HG02885 (cell line): Measurements from ENCODE around the gene NOS1.
"Not testable (repeated sequence)": the region's sequence is repeated elsewhere in the genome, so short reads cannot be mapped to it uniquely, and the experiment has no call there.

Experiments used
- ATAC-seq: cut with Tn5 transposase; IDR thresholded peaks from one replicate; pipeline ENCODE4 v1.9.1; 2021; ENCODE audit warnings: mild to moderate bottlenecking; ENCODE audit not compliant: unreplicated experiment, poor library complexity

The NOS1 gene

DNA sequence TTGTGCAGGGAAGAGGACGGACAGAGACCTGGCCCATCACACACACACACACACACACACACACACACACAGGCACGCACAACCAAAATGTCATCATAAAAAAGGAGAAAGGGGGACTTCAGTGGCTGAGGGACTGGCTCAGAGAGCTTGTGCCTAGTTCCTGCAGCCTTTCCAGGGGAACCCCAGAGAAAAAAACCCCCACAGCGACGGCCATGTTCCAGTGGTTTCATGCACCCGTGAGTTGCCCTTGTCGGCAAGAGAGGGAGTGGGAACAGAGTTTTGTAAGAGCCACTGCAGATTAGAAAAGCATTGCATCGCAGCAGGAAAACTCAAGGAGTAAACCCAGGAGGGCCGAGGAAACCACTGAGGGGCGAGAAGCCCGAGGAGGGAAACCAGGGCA, 146.6 kb downstream of the NOS1 start:
- no peak for ATAC-seq

DNA sequence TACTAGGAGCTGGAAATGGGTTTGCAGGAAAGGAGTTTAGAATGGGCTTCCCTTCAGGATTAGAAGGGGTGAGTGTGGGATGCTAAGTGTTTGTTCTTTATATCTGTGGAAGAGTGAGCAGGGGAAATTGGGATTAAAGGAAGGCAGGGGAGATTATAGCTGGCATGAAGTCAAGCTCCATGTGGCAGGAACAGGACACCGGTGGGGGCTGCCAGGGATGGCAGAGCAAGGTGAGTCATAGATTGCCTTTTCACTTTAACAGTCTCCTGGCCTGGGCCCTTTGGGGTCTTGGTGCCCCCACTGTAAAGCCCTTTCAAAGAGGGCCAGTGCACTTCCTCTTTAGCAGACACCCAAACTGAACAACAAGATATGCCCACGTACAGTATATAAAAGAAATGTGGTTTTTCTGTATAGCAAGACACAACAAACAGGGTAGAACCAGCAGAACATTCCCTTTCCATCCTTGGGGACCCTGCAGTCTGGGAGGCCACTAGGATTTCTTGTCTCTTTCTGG, 148.1 kb downstream of the NOS1 start:
- no peak for ATAC-seq

DNA sequence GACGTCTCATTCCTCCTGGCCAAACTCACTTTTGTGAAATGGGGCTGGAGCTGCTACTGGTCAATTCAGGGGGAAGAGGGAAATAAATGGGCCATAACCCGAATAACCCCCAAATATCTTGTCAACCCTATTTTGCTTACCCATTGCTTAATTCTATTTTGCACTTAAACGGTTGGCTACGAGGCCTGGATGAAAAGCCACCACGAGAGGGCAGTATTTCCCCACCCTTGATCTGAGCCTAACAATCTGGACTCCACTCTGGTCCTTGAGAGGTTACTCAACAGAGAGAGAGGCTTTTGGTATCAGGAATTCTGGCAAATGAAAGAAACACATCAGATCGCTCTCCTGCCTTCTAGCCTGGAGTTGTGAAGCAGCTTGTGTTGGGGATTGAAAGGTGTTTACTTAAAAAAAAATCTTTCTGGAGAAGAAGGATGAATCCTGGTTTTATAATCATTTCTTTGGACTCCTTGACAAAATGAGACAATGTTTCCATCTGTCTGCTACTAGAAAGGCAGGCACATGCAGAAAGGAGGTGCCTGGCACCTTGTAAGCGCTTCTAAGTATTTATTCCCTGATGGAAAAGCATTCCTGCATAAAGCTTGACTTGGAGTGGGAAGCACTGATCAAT, 148.7 kb downstream of the NOS1 start:
- ATAC-seq, result no peak

DNA sequence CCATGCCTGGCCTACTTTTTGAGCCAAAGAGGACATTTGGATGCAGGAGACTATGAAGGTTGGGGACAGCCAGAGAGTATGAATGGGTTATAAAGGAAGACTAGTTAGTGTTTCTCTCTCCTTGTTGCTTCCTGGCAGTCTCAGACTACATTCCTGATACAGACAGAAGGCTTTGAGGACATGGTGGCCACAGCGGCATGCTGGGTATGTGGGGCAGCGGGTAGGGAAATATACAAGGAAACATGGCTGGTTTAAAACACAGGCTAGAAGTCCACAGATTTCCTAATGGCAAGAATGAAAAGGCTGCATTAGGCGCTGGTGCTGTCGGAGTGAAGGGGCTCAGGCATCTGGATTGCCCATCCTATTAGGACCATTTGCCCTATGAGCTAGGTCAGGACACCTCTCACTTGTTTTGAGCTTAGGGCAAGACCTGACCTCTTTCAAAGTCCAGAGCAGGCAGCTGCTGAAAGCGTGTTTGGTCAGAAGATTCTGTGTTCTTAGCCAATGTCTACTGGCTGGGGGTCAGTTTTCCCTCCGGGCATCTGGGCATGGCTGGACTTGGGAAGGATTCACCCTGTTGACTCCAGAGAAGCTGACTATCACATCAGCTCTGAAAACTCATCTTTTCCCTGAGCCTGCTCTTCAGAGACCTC, 151.0 kb downstream of the NOS1 start:
- ATAC-seq, result no peak

DNA sequence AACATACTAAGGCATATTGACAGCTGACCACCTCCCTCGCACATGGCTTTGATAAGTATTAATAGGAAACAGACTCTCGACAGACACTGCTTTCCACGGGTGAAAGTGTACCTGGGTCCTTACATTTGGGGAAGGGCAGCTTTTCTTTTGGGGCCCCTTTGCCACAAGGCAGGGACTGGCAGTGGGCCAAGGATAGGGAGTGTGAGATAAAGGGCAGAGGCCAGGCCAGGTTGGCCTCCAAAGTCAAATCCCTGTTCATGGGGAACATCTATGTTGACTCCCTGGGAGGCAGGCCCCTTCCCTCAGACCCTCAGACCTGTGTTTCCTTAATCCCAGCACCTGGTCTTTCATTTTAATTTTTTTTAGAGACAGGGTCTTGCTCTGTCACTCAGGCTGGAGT, 151.8 kb downstream of the NOS1 start:
- ATAC-seq, result no peak

DNA sequence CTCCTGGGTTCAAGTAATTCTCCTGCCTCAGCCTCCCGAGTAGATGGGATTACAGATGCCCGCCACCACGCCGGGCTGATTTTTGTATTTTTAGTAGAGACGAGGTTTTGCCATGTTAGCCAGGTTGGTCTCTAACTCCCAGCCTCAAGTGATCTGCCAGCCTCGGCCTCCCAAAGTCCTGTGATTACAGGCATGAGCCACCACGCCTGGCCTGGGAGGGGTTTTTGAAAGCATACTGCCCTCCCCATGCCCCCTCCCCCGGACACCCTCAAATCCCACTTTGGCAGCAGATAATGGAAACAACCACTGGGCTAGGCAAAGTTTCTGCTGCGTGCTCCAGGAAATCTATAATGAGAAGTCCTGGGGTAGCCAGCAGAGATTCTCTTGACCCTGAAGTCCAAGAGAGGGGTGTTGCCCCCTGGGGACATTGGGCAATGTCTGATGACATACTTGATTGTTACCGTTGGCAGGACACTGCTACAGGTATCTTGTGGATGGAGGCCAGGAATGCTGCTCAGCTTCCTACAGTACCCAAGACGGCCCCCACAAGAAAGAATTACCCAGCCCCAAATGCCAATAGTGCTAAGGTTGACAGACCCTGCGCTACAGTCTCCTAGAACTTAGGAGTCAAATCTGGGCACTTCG, 152.5 kb downstream of the NOS1 start:
- no peak for ATAC-seq

DNA sequence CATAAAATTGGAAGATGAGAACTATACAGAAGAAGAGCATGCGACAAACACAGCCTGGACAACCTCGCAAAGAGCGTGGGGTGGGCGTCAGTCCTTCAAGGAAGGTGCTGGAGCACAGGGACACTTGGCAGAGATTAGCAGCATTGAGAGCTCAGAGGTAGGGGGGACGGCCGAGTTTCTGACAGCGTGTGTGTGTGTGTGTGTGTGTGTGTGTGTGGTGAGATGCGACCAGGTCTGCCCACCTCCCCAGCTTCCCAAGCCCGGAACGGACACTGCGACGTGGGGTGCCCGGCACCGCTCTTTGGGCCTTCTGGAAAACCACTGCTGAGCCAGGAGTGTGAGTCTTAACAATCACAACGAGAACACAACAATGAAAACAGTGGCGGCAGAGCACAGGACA, 153.2 kb downstream of the NOS1 start:
- ATAC-seq, result no peak

DNA sequence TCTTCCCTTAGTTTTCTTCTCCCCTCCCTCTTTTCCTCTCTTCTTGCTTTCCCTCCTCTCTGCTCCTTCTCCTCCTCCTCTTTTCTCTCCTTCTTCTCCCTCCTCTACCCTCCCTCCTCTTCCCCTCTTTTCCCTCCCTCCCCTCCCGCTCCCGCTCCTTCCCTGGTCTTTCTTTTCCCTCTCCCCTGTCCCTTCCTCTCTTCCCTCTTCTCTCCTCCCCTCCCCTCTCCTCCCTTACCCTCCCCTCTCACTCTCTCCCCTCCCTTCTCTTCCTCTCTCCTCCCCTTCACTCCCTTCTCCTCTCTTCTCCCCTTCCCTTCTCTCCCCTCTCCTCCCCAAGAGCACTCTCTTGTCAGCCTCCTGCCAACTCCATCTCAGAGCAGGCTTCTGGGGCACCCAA, 153.8 kb downstream of the NOS1 start:
- no peak for ATAC-seq

DNA sequence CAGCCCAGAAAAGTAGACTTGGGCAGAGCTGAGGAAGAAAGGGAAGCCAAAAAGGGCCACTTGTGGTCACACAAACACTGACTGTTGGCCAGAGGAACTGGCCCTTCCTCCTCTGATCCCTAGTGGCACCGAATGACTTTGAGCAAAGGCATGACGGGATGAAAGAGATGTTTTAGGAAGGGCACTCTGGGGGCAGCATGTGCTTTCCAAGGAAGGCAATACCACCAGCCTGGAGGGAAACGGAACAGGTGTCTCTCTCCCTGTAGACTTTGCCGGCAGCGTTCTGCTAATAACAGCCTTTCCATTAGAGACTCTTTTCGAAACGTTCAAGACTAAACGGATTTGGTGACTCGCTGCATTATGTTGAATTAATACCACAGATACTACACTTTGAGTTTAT, 158.9 kb downstream of the NOS1 start:
- no peak for ATAC-seq

DNA sequence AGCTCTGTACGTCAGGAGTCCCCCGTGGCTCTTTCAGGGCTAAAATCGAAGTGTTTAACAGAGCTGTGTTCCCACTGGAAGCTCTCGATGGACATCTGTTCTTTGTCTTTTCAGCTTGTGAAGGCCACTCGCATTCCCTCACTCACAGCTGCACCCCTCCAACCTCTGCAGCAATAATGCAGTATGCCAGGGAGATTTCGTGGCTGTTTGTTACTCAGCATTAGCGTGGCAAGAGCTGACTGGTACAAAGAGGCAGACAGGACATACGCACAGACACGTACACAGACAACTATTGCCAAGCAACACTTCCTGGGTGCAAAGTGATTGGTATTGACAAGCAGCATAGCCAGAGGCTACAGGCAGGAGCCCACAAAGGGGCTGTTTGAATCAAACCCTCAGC, 159.4 kb downstream of the NOS1 start:
- ATAC-seq, result no peak

DNA sequence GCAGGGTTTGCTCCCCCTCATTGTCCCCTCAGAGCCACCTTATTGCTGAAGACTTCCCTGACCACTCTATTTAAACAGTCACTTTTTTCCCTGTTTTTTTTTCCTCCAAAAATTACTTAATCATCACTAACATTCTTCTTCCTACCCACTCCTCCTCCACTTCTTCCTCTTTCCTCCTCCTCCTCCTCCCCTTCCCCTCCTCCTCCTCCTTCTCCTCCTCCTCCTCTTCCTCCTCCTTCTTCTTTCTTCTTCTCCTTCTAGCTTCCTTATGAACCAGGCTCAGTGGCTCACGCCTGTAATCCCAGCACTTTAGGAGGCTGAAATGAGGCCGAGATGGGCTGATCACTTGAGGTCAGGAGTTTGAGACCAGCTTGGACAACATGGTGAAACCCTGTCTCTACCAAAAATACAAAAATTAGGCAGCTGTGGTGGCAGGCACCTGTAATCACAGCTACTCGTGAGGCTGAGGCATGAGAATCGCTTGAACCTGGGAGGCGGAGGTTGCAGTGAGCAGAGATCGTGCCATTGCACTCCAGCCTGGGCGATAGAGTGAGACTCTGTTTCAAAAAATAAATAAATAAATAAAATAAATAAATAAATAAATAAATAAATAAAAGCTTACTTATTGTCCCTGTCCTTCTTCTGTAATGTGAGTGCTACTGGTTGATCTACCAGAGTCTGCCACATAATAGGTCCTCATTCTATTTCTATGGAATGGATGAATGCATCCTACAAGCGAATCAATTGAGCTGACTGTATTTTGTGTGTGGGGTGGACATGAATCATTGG, 161.3 kb downstream of the NOS1 start:
- ATAC-seq, result not testable (repeated sequence)

DNA sequence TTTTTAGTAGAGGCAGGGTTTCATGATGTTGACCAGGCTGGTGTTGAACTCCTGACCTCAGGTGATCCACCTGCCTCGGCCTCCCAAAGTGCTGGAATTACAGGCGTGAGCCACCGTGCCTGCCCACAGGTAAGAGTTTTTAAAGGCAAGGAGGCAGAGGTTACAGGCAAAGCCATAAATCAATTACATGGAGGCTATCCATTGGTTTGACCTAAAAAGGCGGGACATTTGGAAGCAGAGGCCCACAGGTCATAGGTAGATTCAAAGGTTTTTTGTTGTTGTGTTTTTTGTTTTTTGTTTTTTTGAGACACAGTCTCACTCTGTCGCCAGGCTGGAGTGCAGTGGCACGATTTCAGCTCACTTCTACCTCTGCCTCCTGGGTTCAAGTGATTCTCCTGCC, 165.1 kb downstream of the NOS1 start:
- ATAC-seq, result not testable (repeated sequence)

DNA sequence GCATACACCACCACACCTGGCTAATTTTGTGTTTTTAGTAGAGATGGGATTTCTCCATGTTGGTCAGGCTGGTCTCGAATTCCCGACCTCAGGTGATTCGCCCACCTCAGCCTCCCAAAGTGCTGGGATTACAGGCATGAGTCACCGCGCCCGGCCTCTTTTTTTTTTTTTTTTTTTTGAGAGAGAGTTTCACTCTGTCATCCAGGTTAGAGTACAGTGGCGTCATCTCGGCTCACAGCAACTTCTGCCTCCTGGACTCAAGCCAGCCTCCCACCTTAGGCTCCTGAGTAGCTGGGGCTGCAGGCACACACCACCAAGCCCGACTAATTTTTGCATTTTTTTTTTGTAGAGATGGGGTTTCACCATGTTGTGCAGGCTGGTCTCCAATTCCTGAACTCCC, 166.4 kb downstream of the NOS1 start:
- not testable (repeated sequence) for ATAC-seq

DNA sequence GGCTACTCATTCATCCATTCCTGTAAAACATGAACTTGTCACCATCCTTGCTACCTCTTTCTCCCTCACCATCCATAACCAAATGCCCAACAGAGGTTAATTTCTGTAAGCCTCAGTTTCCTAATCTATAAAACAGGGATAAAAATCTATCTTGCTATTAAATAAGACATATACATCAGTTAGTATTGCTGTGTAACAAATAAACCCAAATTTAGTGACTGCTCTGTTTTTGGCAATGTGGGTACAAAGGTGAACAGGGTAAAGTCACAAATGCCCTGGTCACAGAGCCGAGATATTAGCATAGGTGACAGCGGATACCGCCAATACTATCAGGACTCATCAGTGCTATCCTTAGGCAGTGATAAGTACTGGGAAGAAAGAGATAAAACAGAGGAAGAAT, 167.5 kb downstream of the NOS1 start:
- no peak for ATAC-seq

DNA sequence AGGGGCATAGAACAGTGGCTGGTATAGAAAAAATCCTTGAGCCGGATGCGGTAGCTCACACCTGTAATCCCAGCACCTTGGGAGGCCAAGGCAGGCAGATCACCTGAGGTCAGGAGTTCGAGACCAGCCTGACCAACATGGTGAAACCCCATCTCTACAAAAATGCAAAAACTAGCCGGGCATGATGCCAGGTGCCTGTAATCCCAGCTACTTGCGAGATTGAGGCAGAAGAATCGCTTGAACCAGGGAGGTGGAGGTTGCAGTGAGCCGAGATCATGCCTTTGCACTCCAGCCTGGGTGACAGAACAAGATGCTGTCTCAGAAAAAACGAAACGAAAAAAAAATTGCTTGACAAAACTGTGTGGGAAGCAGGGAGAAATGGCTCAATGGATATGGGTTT, 168.8 kb downstream of the NOS1 start:
- not testable (repeated sequence) for ATAC-seq

DNA sequence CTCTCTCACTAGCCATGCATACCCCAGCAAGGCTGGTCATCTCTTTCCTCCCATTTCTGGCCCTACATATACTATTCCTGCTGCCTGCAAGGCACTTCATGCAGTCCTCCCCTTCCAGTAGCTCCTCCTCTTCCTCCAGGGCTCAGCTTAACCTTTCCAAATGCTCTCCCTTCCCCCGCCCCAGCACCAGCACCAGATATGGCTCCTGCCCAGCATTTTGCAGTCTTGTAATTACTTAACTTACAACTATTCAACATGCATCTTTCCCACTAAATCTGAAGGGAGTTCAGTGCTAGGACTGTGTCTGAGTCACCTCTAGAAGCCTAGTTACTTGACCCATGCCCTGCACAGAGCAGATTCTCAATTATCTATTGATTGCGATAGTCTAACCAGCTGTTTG, 169.4 kb downstream of the NOS1 start:
- no peak for ATAC-seq

DNA sequence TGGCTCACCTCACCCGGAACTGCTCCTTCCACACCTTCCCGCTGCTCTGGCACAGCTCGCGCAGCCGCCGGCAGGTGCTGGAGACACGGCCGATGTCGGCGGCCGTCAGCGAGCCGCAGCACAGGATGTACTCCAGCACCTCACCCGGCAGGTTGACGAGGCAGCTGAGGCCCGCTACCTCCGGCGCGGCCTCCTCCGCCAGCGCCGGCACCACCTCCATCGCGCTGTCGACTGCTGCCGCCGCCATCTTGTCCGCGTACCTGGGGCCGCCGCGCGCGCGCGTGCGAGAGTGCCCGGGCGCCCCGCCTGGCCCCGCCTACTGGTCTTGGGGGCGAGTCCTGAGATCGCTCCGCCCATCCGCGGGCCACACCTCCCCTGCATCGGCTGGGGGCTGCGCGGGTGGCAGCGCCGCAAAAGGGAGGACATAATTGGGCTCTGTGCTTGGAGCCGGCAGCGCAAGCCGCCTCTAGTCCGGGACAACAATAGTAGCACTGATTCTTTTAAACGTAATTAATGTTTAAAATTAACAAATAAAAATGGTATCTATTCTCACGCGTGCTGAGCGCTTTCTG, 171.1 kb downstream of the NOS1 start, which contains the start of gene FBXO21:
FBXO21 (minus strand) TSS at position 261 of the 572 bp plus-strand sequence; CDS start at position 247, 14 bp downstream.
- ATAC-seq, result peak; percentile 94

DNA sequence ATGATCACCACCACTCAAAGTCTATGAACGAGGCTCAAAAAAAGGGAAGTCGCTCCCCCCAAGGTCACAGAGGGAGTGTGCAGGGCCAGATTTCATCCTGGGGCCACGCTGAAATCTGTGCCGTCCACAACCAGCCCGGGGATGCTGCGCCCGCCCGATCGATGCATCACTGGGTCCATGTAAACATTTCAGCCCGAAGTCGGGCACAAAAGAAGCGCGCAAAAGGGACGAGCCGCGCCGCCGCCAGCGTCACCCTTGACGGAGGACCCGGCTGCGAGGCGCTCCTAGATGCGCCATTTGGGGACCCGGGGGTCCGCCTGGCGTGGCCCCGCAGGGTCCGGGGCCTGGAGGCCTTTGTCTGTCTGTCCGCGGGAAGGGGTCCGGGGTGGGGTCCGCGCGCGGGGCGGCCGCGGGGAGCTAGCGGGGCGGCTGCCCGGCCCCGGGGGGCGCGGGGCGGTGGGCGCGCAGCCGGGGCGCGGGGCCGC, 171.7 kb downstream of the NOS1 start:
- peak; percentile 37 for ATAC-seq

DNA sequence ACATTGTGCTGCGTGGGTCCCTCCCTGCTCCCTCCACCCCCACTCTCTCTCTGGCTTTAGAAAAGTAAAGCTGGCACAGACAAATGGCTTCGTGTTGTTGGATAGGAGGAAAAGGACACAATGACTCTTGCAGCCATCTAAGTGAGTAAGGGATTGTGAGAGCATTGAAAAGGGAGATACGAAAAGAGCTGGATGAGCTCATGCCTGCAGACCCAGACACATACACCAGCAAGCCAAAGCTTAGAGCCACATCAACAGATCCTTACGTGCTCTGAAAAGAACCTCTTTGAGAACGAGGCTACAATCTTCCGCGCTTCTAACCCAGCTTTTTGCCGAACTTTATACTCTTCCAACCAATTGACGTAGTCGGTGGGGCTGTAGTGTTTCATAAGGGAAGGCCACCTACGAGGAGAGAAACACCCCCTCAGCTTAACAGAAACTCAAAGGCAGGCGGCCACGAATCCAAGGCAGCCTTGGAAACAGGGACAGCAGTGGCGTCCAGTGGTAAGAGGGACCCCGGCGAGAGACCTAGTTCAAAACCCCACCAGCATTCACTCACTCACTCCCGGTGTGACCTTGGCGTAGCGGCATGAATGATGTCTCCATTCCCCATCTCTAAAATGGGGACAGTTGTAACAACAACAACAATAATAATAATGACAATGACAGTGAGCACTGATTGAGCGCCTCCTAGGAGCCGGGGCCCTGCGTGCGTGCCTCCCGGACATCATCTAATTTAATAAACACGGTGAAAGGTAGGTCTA, 172.3 kb downstream of the NOS1 start:
- ATAC-seq, result no peak
